ENCODE data around the gene LRRC75A. TPM values are rescaled to one million over a fixed set of nuclear protein-coding genes. Genes with fewer than 3 reads are reported as not detected.
A peak's percentile ranks its signal among the peaks of the same experiment; 100 is the strongest.

Gene LRRC75A
- total RNA-seq (2.9 and 3.7 TPM in 2 replicates), polyA plus RNA-seq (6.1 and 8.1 TPM in 2 replicates), polyA minus RNA-seq (4.6 and 5.7 TPM in 2 replicates), Bru-seq, nascent RNA (percentile 37 among the genes with signal in this experiment), BruChase-seq, experiment 1, labeled RNA remaining after a 6-hour chase (percentile 31 among the genes with signal in this experiment), BruChase-seq, experiment 2, labeled RNA remaining after a 2-hour chase (percentile 31 among the genes with signal in this experiment)
- 4.3 and 5.4 TPM in 2 replicates for polyA plus RNA-seq (2011; cell fraction: cytosol; rRNA removed)
- polyA plus RNA-seq (2011; cell fraction: nucleus; rRNA removed), result 5.9 and 6.9 TPM in 2 replicates
- polyA plus RNA-seq (2012), result 1.5 and 3.1 TPM in 2 replicates
- polyA minus RNA-seq (2011; cell fraction: cytosol; rRNA and poly(A)+ RNA removed), result 0.92 TPM
- polyA minus RNA-seq (2011; cell fraction: nucleus; rRNA and poly(A)+ RNA removed), result 3.8 and 7.3 TPM in 2 replicates
- long read RNA-seq, partial matches to known transcripts, result 0 of 19 reads
- long read RNA-seq, other reads (novel, unspliced or antisense), result 19 of 19 reads

DNA sequence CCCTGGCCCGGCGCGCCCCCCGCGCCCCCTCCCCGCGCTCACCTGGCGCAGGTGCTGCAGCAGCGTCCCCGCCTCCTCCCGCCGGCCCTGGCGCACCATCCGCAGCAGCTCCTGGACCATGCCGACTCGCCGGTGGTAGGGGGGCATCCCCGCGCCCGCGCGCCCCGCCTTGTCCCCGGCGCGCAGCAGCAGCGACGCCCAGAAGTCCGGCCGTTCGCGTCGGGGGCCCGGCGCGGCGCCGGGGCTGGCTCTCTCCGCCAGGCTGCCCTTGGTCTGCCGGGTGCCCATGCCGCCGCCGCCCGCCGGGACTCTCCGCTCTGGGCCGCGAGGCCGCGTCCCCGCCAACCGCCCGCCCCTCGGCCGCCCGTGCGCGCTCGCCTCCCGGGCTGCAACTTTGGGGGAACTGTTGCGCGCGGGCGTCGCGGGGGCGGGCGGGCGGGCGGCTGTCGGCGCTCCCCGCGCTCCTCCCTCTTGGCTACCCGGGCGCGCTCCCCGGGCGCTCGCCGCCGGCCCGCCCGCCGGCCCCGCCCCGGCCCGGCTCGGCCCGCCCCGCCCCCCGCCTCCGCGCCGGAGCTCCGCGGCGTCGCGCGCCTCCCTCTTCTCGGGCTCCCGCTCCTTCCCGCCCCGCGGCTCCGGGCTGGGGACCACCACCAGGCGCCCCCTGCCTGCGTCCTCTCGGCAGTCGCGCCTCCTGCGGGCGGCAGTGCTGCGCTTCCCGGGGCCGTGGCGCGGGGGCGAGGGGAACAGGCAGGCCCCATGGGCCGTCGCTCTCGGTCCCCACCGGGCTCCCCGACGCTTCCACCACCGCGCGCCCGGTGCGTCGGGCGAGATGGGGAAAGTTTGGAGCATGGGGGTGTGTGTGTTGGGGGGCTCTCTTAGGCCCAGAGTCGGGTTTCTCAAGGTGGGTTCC lies at the start of gene LRRC75A:
Gene LRRC75A, minus strand, starts transcription at position 491 of the 910 bp plus-strand sequence. Its CDS starts 203 bp downstream, at position 288.
- DNase-seq (ENCODE audit: low read depth, low spot score), result peak; percentile 33
- Histone ChIP-seq H2AFZ (ENCODE audit: low read depth, low read length) (peak within 1 kb of the TSS; percentile 71), H3K9ac (replicated peaks; ENCODE audit: extremely low read depth, insufficient read depth, low read length) (no peak within 1 kb of the TSS), H3K27me3 (ENCODE audit: control insufficient read depth in 2 of 2, insufficient read depth in 2 of 2, low read length in 2 of 2) (peaks cover 24 to 33% of the 10 kb centered on the region in 2 experiments), H3K9me1 (replicated peaks; ENCODE audit: control insufficient read depth, extremely low read depth, insufficient read depth, low read length) (no peaks in the 10 kb centered on the region), H3K79me2 (ENCODE audit: control insufficient read depth, insufficient read depth, low read length) (no peaks in the 10 kb centered on the region), H3K4me2 (ENCODE audit: insufficient read depth, low read length) (peak within 1 kb of the TSS; percentile 67), H3K36me3 (ENCODE audit: control insufficient read depth in 2 of 2, extremely low read depth in 1 of 2, insufficient read depth in 2 of 2, low read length in 2 of 2) (no peaks in the 10 kb centered on the region), H3K4me3 (replicated peaks in 1 of 3; ENCODE audit: insufficient read depth in 1 of 3, low read depth in 1 of 3, low read length in 3 of 3) (peak within 1 kb of the TSS; percentile 8 to 47 (median 14)), H3K4me1 (ENCODE audit: control insufficient read depth, extremely low read depth, insufficient read depth, low read length) (peaks cover 15% of the 10 kb centered on the region), H3K27ac (ENCODE audit: insufficient read depth, low read depth, low read length) (no peak within 1 kb of the TSS), H3K9me3 (replicated peaks; ENCODE audit: control insufficient read depth, insufficient read depth, low read length) (no peaks in the 10 kb centered on the region), H4K20me1 (replicated peaks; ENCODE audit: control insufficient read depth, extremely low read depth, insufficient read depth, low read length) (no peaks in the 10 kb centered on the region)
- TF ChIP-seq, protein P1, sequence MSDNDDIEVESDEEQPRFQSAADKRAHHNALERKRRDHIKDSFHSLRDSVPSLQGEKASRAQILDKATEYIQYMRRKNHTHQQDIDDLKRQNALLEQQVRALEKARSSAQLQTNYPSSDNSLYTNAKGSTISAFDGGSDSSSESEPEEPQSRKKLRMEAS (IDR thresholded peaks at IDR 0.05; ENCODE audit: insufficient read depth, insufficient read length), result no peak
- TF ChIP-seq, protein P2, sequence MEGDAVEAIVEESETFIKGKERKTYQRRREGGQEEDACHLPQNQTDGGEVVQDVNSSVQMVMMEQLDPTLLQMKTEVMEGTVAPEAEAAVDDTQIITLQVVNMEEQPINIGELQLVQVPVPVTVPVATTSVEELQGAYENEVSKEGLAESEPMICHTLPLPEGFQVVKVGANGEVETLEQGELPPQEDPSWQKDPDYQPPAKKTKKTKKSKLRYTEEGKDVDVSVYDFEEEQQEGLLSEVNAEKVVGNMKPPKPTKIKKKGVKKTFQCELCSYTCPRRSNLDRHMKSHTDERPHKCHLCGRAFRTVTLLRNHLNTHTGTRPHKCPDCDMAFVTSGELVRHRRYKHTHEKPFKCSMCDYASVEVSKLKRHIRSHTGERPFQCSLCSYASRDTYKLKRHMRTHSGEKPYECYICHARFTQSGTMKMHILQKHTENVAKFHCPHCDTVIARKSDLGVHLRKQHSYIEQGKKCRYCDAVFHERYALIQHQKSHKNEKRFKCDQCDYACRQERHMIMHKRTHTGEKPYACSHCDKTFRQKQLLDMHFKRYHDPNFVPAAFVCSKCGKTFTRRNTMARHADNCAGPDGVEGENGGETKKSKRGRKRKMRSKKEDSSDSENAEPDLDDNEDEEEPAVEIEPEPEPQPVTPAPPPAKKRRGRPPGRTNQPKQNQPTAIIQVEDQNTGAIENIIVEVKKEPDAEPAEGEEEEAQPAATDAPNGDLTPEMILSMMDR (IDR thresholded peaks at IDR 0.05; ENCODE audit: extremely low read depth in 1 of 2, insufficient read depth in 1 of 2, low read depth in 1 of 2, low read length in 2 of 2), result peak in 1 of 2 donors; percentile 27
- FAIRE-seq, result no peak
- ChIA-PET POLR2A (no interaction called here), CTCF (interaction anchor here (0.7 to 3.9 kb wide), 8 partner anchors 14 to 44 kb away, joined by 3 to 20 read pairs (median 6); no protein-coding TSS in a partner anchor)
- dilution Hi-C loops (cut with MboI; ENCODE audit: extremely low pct_ligation_motif_present, low sequenced_read_pairs) (no loop called here), intact Hi-C loops (cut with micrococcal nuclease) (no loop called here)
- BruUV-seq (replicated peaks), result no TSS peak

Data from endothelial cell of umbilical vein (primary cell).